GM11168 (cell line): Measurements from ENCODE around the gene SORT1.

ENCODE experiments used
- in situ Hi-C: fragments of 300-500 bp; cut with MboI; formaldehyde crosslinking; loops from one replicate; pipeline ENCODE4 v1.12.0; 2022; ENCODE audit warnings: low sequenced_read_pairs; ENCODE audit not compliant: unreplicated experiment

The SORT1 gene

DNA sequence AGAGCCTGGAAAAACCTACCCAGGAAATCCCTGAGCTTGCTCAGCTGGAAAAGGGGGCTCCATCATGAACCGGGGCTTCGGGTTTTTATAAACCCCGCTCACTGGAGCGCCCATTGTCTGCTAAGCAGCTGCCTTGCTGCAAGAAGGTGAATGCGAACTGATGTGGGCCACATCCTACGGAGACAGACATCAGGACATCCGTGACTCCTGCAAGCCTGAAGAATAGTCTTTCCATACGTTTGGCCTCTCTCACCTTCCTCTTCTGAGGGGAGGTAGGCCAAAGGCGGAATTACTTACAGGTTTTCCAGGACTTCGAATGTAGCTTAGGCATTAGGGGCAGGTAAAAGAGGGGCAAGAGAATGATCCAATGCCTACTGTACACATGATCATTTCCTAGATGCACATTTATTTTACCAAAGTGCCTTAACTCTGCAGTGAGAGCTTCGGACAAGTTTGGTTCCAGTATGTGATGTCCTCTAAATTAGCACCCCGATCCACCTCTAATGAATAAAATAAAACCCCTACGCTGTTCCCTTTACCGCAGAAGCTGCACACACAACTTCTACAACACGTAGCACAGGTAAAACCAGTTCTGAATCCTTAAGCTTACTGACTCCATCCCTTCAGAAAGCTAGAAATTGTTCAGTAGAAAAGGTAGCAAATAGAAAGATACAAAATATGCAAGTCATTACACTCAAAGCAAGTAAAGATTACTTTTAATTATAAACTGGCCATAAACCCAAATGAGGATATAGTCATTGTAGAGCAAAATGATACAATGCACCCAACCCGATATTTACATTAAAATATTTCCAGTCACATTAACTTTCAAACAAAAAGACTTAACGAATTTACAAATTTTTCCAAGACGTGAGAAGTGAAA is 866 bp upstream of the SORT1 start:
- in situ Hi-C loops, result loop anchor here (5.0 kb wide), 1 partner anchor 116 kb away; the partner anchor contains the start of gene PSRC1

DNA sequence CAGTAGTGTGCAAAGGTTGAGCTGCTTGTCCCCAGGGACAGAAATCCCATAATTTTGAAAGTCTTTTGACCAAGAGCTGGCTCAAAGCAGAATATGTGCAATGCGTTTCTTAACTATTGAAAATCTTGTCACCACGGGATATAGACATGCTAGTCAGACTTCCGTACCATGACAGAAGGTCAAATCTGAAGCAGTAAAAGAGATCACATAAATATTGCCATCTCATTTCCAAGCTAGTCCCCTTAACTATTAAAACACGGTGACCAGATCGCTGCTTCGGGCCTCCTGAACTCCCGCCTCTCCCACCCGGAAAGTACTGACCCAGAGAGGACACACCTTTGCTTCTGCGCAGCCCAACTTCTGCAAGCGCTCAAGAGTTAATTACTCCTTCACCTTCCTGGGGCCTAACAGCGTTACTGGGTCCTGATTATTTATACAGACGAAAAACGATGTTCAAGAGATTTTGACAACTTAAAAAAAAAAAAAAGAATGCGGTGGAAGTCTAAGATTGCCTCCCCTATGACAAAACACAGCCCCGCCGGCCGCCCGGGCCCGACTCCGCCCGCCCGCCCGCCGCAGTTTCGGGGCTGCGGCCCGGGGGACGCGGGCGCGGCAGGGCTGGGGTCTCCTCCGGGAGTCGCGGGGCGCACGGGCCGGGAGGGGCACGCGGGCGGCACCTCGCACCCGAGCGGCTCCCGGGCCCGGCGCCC is 692 bp downstream of the SORT1 start:
- in situ Hi-C loops, result loop anchor here (5.0 kb wide), 1 partner anchor 115 kb away; the partner anchor contains the start of gene PSRC1

DNA sequence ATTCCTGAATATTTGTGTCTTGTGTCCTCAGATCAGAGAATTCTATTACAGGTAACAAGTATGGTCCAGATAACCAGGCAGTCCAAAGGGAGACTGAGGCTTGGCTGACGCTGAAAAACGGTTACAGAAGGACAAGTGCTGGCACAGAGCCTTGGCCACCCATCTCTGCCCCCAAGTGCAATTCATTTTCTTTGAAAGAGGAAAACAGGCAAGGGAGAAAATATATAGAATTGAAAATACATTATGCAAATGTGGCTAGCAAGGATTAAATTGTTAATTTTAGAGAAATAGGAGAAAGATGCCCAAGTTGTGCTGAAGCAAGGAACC is 1.2 kb downstream of the SORT1 start:
- in situ Hi-C loops, result loop anchor here (5.0 kb wide), 1 partner anchor 114 kb away; the partner anchor contains the start of gene PSRC1

DNA sequence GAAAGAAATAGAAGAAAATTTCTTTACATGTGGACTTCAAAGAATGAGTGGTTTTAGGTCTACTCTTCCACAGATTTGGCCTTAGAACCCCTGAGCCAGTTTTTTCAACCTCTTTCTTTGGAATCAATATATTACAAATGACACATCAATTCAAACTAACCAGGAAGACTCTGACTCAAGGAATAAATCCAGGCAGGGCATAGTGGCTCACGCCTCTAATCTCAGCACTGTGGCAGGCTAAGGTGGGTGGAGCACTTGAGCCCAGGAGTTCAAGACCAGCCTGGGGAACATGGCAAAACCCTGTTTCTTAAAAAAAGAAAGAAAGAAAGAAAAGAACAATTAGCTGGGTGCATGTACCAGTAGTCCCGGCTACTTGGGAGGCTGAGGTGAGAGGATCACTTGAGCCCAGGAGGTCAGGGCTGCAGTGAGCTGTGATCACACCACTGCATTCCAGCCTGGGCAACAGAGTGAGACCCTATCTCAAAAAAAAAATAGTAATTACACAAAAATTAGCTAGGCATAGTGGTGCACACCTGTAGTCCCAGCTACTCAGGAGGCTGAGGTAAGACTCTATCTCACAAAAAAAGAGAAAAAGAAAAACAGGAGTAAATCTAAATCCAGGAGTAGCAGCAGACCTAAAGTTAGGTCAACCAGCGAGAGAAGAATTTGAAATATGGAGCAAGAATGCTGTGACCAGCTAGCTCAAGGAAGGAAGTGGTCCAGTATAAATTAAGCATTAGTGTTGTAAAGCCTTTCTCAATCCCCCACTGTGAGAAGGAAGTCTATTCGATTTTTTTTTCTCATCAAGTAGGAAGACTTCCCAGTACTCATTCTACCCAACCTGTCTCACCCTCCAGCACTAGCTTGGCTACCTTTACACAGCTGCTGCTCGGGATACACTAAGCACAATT is 1.9 kb downstream of the SORT1 start:
- in situ Hi-C loops, result loop anchor here (5.0 kb wide), 1 partner anchor 114 kb away; the partner anchor contains the start of gene PSRC1

DNA sequence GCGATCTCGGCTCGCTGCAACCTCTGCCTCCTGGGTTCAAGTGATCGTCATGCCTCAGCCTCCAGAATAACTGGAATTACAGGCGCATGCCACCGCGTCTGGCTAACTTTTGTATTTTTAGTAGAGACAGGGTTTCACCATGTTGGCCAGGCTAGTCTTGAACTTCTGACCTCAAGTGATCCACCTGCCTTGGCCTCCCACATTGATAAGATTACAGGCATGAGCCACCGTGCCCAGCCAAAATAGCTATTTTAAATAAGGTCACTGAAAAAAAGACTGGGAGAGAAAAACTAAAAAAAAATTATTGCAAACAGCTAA is 2.5 kb downstream of the SORT1 start:
- in situ Hi-C loops, result loop anchor here (5.0 kb wide), 1 partner anchor 113 kb away; the partner anchor contains the start of gene PSRC1

DNA sequence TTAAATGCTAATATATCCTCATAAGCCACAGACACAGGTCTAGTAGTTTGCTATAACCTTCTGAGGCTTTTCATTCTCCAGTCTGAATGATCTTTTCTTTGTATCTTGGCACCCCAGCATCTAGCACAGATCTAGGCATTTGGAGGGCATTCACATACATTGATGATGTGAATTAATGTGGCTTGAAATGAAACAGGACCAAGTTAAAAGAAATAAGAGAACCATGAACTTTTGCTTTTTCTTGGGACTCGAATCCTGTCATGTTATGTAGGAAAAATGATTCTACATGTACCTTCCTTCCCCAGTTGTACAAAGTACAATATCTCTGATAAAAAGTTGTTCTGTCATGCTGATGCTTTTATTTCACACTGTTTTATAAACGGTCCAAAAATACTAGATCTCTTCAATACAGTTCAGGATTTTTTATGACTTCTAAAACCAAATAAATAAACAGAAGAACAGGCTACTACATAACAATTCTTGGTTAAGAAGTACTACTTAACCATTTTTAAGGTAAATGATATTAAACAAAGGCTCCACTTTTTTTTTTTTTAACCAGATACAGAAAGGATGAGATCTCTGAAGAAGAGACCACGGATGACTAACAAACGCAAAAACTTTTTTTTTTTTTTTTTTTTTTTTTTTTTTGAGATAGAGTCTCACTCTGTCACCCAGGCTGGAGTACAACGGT is 3.0 kb downstream of the SORT1 start:
- in situ Hi-C loops, result loop anchor here (5.0 kb wide), 1 partner anchor 112 kb away; the partner anchor contains the start of gene PSRC1

DNA sequence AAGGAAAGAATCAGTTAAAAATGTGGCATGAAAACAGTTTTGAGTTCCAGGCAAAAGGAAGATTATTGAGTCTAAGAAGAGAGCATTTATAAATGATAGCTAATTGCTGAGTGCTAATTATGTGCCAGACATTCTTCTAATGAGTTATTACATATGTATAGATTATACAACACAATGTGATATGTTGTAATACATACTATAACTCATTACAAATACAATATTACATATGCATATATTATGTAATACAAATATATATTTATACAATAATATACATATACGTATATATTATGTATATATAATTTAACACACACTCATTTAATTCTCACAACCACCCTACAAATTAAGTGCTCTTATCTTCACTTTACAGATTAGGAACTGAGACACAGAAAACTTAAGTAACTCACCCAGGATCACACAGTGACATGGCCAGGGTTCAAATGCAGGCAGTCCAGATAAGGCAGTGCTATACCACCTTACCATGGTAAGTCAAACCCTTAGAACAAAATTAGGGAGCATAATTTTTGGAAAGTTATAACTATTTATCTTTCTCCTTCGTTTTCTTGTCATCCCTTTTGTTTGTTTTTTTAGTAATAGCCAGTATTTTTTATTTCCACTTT is 4.0 kb downstream of the SORT1 start:
- in situ Hi-C loops, result no loop called here

DNA sequence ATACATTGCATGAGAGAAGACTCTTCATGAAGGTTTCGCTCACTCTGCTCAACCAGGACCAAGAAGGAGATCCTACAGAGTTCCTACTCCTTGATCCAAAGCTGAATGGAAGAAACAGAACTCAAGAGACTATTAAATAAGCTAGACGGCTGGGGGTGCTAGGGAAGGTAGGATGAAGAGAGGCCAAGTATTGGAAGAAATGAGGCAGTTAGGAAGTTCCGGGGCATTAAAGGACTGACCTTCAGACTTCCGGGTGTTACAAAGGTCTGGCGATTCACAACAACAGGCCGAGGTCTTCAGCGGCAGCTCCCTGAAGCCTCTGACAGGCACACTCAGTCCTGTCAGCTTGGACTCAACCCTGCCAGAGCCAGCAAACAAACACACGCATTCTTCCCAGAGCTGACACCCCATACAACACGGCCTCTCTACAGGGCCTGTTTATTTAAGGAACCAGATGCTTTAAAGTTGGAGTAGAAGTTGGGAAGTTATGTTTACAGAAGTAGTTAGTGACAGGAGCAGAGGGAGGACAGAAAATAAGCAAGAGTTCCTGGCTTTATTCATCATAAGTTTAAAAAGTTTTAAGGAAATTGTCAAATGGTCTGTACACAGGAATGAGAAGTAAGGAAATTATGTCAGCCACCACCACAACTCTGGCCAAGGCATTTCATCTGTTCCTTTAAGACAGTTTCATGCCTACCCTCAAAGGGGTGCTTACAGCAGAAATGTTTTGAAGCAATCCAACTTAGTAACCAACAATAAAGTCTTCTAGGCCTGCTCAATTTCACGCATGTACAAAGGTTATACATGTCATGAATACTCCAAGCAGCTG is 4.7 kb downstream of the SORT1 start:
- in situ Hi-C loops, result no loop called here

DNA sequence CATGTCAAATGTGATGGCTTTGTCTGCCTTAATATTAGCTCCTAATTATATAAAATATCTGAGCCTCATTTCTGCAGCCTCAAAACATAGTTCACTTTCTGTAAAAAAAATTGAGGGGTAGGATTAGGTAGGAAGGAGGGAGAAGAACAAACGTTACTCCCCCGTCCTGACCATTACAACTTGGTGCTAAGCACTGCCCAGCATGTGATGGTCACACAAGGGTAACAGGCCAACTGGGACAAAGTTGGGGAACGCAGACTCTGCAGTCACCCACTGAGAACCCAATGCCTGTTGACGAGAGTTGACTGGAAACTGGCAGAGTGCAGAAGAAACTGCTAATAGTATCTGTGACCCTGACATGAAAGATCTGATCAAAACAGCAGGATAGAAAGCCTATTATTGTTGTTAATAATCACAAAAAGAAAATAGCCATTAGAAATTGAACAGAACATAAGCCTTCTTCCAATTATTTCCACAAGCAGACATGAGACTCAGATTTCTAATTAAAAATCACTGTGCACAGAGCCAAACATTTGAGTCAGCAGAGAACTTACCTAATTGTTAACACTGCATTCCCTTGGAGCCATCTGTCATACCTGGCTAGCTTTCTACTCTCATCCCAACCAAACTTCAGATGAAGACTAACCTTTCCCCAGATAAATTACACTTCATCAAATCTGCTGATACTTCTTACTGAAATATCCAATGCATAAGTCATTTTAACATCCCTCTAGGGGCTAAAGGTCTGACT is 5.5 kb downstream of the SORT1 start:
- in situ Hi-C loops, result no loop called here

DNA sequence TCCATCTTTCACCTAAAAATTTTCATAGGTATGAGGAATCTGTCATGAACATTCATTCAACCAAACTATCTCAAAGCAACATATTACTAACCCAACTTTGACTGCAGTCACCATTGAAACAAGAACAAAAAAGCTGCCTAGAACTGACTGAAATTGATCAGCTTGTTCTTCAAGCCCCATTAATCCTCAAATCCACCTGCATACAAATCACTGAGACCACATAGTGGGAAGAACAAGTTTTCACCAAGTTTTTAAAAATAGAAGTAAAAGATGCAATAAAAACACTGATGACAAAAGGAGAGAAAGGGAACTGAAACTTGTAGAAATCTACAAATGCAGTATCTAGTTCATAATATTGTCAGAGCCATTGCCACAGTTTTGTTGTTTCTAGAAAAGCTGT is 6.1 kb downstream of the SORT1 start:
- in situ Hi-C loops, result no loop called here

DNA sequence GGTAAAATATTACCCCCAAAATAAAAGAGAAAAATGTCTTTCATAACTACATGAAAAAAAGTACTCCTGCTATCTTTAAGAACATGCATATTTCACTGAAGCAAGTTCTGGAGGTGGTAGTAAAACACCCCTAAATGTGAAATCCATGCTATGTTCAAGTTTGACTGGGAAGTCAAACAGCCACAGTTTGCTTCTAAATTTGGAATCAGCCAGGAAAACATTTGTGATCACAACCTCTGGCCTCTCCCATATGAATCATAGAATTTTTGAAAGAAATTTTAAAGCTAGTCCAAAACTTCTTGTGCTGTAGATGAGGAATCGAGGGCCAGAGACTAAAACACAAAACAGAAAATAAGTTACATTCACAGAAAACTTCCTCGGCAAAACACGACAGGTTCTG is 6.6 kb downstream of the SORT1 start:
- in situ Hi-C loops, result no loop called here

DNA sequence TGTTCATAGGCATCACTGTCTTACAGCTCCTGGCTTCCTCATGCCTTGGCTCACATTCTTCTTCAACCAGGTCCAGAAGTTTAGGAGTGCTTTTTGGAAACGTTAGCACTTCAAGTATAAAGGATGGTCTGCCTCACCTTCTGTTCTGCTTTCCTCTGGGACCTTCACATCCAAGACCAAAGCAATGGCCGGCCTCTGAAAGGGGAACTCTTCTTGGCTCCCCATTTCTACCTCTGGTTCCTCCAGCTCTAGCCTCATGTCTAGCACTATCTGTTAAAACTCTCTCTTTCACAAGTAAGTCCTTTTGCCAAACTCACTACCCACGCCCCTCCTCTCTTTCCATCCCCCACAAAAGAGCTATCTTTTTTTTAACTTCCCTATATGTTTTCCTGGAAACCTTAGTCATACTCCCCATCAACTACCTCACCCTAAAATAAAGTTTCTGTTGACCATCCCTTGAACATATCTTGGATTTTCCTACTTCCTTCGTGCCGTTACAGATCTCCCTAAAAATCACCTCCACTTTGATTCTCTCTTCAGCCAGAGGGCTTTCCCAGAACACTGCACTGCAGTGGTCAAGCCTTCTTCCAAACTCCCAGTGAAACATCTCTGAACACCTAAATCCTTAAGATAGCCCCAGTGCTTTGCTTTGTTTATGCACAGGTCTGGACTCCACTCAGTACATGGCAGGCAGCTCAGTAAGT is 7.9 kb downstream of the SORT1 start:
- in situ Hi-C loops, result no loop called here

DNA sequence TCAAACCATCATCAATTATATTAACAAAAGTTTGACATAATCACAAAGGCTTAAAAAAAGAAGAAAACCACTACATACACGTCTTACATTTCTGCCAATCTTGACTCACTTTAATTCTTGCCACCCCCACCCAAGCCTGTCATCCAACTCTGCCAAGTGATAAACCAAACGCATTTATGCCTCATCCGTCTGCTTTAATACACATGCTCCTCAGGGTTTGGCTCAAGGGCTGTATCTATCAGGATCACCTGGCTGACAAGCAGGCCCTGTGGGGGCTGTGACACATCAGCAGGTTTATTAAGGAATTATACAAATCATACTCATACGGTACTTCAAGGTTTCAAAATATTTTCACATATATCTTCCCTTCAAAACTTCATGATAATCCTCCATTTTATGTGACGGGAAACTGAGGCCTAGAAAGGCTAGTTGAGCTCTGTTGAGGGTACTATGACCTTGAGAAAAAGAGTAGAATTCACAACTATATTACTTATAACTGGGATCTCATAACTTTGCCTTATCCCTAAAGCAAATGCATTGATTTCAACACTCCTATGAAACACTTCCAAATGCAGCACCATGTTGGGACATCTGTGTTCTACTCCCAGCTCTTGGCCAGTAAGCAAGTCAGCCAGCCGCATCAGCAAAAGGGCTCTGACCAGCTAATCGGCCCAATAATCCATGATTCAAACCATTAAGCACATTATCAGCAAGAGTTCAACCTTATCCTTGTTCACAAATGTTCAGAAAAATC is 8.7 kb downstream of the SORT1 start:
- in situ Hi-C loops, result no loop called here

DNA sequence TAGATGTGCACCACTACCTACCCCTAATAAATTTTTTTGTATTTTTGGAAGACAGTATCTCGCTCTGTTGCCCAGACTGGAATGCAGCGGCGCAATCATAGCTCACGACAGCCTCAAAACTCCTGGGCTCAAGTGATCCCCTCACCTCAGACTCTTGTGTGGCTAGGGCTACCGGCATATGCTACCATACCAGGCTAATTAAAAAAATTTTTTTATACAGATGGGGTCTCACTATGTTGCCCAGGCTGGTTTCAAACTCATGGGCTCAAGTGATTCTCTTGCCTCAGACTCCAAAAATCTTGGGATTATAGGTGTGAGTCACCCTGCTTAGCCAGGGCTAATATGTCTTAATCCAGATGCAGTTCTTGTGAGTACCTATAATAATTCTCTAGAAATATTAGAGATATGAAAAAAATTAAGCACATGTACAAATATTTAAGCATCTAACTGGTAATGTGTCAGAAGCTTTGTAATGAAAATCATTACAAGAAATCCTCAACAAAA is 9.5 kb downstream of the SORT1 start:
- in situ Hi-C loops, result no loop called here

DNA sequence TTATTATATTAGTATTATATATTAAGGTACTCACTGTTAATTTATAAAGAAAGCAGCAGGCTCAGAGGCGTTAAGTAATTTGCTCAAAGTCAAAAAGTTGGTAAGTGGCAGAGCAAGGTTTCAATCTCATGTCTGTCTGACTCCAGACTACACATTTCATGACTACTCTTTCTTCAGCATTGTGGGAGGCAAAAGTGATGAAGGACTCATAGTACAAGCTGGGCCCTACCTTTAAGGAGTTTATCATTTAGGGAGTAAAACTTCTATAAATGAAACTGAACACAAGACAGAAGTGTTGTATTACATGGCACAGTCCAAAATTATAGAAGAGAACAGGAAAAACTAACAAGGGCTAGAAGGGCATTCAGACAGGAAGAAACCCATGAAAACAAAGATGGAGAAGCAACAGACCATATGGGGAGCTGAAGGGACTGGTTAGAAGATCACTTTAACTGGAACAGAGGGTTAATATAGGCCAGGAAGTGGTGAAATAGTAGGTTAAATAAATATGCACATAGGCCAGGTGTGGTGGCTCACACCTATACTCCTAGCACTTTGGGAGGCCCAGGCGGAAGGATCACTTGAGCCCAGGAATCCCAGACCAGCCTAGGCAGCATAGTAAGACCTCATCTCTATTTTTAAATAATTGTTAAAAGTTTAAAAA is 11.5 kb downstream of the SORT1 start:
- in situ Hi-C loops, result no loop called here

DNA sequence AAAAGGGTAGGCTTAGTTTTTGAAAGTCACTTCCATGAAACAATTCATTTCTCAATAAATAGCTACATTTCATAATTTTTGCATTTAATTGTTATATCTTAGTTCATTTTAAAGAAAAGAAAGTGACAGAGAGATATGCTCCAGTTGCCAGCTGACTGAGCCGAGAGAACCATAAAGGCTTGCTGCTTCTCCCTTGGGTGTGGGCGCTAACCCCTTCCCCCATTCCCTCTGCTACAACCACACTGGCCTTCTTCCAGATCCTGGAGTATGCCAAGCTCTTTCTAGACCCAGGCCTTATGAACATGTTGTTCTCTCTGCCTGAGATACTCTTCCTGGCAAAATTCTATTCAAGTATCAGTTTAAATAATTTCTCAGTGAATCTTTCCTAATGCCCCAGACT is 12.3 kb downstream of the SORT1 start:
- in situ Hi-C loops, result no loop called here
